Activated gamma-delta T cell treated with anti-CD3 and anti-CD28 coated beads, Interleukin-2, amount 50 U/mL, for 16 hours (primary cell): ENCODE results near the gene TOMM6.

Source experiments
- DNase-seq: peaks from one replicate; pipeline ENCODE4 v3.0.0-alpha.2; 2020; ENCODE audit warnings: low read depth

The TOMM6 gene

GRCh38 chr6:41823178-41823577 is 35.7 kb downstream of the TOMM6 start:
- DNase-seq, result no peak

GRCh38 chr6:41824571-41825569 is 37.4 kb downstream of the TOMM6 start:
- no peak for DNase-seq

DNA sequence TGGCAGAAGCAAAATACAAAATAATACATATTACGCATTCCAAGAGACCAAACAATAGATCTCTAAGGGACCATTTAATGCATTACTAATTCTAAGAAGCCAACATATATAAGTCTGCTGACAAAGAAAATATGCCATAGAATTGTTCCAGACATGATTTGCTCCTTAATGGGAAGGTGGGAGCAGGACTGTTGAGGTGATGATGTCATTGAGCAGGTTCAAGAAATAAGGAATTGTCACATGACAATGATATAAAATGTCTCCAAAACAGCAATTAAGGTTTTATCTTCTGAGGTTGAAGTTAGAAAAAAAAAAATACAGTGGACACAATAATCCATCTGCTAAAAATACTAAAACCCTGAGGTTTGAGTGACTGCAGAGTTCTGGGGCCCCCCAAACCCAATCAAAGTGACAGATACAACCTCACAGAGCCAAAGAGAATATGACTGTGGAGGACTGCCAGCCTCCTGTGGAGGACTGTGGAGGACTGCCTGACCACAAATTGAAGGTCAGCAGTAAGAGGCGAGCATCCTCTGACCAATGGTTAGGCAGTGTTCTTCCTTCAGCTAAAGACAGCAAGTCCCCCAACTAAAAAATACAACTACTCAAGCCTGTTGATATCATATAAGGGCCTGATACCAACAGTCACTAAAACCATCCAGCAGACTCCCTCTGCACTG is 39.0 kb downstream of the TOMM6 start:
- no peak for DNase-seq

GRCh38 chr6:41832263-41832662 is 44.8 kb downstream of the TOMM6 start:
- no peak for DNase-seq

DNA sequence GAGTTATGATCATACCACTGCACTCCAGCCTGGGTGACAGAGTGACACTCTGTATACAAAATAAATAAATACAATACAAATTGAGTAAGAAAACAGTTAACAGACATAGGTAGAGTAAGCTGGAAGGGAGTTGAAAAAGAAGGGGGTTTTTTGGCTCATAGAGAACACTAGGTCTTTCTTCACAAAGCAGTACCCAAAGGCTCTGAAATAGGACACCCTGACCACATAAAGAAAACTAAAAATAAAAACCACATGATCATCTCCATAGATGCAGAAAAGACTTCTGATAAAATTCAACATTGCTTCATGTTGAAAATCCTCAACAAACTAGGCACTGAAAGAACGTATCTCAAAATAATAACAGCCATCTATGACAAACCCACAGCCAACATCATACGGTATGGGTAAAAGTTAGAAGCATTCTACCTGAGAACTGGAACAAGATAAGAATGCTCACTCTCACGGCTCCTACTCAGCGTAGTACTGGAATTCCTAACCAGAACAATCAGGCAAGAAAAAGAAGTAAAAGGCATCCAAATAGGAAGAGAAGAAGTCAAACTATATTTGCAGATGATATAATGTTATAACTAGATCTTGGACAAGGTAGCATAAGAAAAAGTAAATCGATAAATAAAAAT is 48.6 kb downstream of the TOMM6 start:
- no peak for DNase-seq

DNA sequence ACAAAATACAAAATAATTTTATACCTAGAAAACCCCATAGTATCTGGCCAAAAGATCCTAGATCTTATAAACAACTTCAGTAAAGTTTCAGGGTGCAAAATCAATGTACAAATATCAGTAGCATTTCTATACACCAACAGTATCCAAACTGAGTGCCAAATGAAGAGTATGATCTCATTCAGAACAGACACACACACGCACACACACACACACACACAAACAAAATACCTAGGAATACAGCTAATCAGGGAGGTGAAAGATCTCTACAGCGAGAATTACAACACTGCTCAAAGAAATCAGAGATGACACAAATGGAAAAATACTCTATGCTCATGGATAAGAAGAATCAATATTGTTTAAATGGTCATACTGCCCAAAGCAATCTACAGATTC is 49.2 kb downstream of the TOMM6 start:
- DNase-seq, result no peak
